Mucosa of descending colon (tissue), 3 donors: Measurements from ENCODE around the gene ZNHIT3. TPM values are rescaled to one million over a fixed set of nuclear protein-coding genes. Genes with fewer than 3 reads are reported as not detected.
A peak's percentile ranks its signal among the peaks of the same experiment; 100 is the strongest.
"Not testable (repeated sequence)": the region's sequence is repeated elsewhere in the genome, so short reads cannot be mapped to it uniquely, and the experiment has no call there.

Source experiments
- ATAC-seq: fragments of 200-7000 bp; cut with Tn5 transposase; one replicate; pipeline ENCODE4 v1.9.1; 2020; ENCODE audit warnings: mild to moderate bottlenecking, moderate library complexity
- DNase-seq, 3 donors: peaks; one replicate each; pipeline ENCODE4 v3.0.0-alpha.2; 2020
- H3K36me3 ChIP-seq: fragments of 200-600 bp; one replicate; pipeline ENCODE4 v1.8.0; 2021; ENCODE audit warnings: low read depth, mild to moderate bottlenecking
- H3K4me1 ChIP-seq: fragments of 200-600 bp; one replicate; pipeline ENCODE4 v1.8.0; 2021; ENCODE audit warnings: low read depth, mild to moderate bottlenecking
- H3K4me3 ChIP-seq: fragments of 200-600 bp; one replicate; pipeline ENCODE4 v1.8.0; 2021; ENCODE audit warnings: mild to moderate bottlenecking
- H3K9me3 ChIP-seq: fragments of 200-600 bp; one replicate; pipeline ENCODE4 v1.8.0; 2021; ENCODE audit warnings: mild to moderate bottlenecking
- CTCF ChIP-seq: fragments of 200-600 bp; IDR thresholded peaks from one replicate; pipeline ENCODE4 v1.8.0; 2022; ENCODE audit warnings: antibody characterized with exemption, mild to moderate bottlenecking
- intact Hi-C, 2 donors: fragments of 100-400 bp; cut with DNase I in 1 of 2; cut with micrococcal nuclease in 1 of 2; formaldehyde crosslinking; loops; one replicate each; pipeline versions ENCODE4 v1.11.0 to v1.11.1; 2022; cut with DNase I, micrococcal nuclease
- total RNA-seq, 3 donors: library from RNA; stranded (reverse); fragmentation: NEBNext Ultra II Directional in 2 of 3; extraction: Animal tissue kit (Norgen Biotek cat#: 25700) in 2 of 3; gene quantifications; one replicate each; pipeline versions ENCODE4 v1.2.1 to v1.2.4, GENCODE V29; 2021 to 2023
- donor health status: DM: no; HTN: no; CAD: no; lungs with moderate emphysema.
- donor health status: DM: no; HTN: no; CAD: no.
- donor health status: DM: no; HTN: yes; CAD: no.

The ZNHIT3 gene
- total RNA-seq, 3 donors from 2014 or later: 19.8 to 28.0 (median 21.2) TPM

GRCh38 chr17:36481829-36482228 is 4.7 kb upstream of the ZNHIT3 start:
- Histone ChIP-seq H3K4me1 (peaks cover 10% of the 10 kb centered on the region), H3K36me3 (no peaks in the 10 kb centered on the region), H3K9me3 (no peaks in the 10 kb centered on the region), H3K4me3 (no peak overlapping the region)
- DNase-seq (no peak), ATAC-seq (no peak)
- TF ChIP-seq CTCF: no peak
- intact Hi-C loops: no loop called here

GRCh38 chr17:36482611-36483504 is 3.6 kb upstream of the ZNHIT3 start:
- Histone ChIP-seq H3K4me1 (peaks cover 16% of the 10 kb centered on the region), H3K36me3 (no peaks in the 10 kb centered on the region), H3K4me3 (no peak overlapping the region), H3K9me3 (no peaks in the 10 kb centered on the region)
- TF ChIP-seq CTCF: peak; percentile 93
- ATAC-seq: peak; percentile 88
- intact Hi-C loops: no loop called here
- peak; percentile 83 to 91 (median 89) for DNase-seq

- DNase-seq, ATAC-seq, intact Hi-C loops, H3K4me3 ChIP-seq, H3K9me3 ChIP-seq, H3K36me3 ChIP-seq: not testable (repeated sequence)
- H3K4me1 ChIP-seq: peaks cover 16% of the 10 kb centered on the region
Measured at GRCh38 chr17:36484021-36484420, 2.5 kb upstream of the ZNHIT3 start.

GRCh38 chr17:36485027-36485426 is 1.5 kb upstream of the ZNHIT3 start:
- DNase-seq: no peak
- TF ChIP-seq CTCF: no peak
- Histone ChIP-seq H3K9me3 (no peaks in the 10 kb centered on the region), H3K36me3 (no peaks in the 10 kb centered on the region), H3K4me1 (peaks cover 16% of the 10 kb centered on the region), H3K4me3 (no peak overlapping the region)
- intact Hi-C loops: no loop called here
- ATAC-seq: no peak

- no peak for ATAC-seq
- no peaks in the 10 kb centered on the region for H3K9me3 ChIP-seq
- H3K36me3 ChIP-seq: no peaks in the 10 kb centered on the region
- intact Hi-C loops: no loop called here
- H3K4me3 ChIP-seq: no peak overlapping the region
- peaks cover 16% of the 10 kb centered on the region for H3K4me1 ChIP-seq
- no peak for TF ChIP-seq CTCF
- no peak for DNase-seq
Measured at GRCh38 chr17:36485805-36486203, 677 bp upstream of the ZNHIT3 start.

GRCh38 chr17:36493956-36494355 is 7.5 kb downstream of the ZNHIT3 start:
- no peaks in the 10 kb centered on the region for H3K4me1 ChIP-seq
- DNase-seq (no peak), ATAC-seq (no peak)
- no peaks in the 10 kb centered on the region for H3K9me3 ChIP-seq
- H3K36me3 ChIP-seq: peaks cover 25% of the 10 kb centered on the region
- no peak for TF ChIP-seq CTCF
- intact Hi-C loops: no loop called here
- no peak overlapping the region for H3K4me3 ChIP-seq
